Measurements from ENCODE around the gene CRYGN. TPM values are rescaled to one million over a fixed set of nuclear protein-coding genes. Genes with fewer than 3 reads are reported as not detected.
A peak's percentile ranks its signal among the peaks of the same experiment; 100 is the strongest.

CRYGN gene, protein sequence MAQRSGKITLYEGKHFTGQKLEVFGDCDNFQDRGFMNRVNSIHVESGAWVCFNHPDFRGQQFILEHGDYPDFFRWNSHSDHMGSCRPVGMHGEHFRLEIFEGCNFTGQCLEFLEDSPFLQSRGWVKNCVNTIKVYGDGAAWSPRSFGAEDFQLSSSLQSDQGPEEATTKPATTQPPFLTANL
- total RNA-seq (2014; rRNA removed; shearing (Covaris generic)): not detected in 2 replicates

GRCh38 chr7:151439855-151440798, at the start of gene CRYGN:
Gene CRYGN (minus strand): TSS chr7:151440141. CDS start chr7:151439917, 224 bp downstream.
- DNase-seq (ENCODE audit: low read depth): no peak

GRCh38 chr7:151489498-151489897, 49.6 kb upstream of the CRYGN start:
- DNase-seq (ENCODE audit: low read depth): no peak

DNA sequence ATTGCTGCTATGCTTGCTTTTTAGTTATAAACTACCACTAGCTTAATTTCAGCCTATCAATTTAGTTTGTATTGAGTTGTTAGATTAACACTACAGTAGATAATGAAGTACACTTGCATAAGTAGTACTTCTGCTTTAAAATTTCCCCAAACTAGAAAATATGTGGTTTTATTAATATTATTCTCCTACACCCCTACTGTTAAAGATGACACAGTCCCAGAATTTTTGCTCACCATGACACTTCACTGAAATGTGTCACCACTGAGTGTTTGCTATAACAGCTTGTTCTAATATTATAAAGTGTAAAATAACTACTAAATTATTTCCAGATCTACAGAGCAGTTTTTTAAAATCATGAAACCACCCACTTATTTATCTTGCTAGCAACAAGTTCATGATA, 48.2 kb upstream of the CRYGN start:
- no peak for DNase-seq (ENCODE audit: low read depth)

- no peak for DNase-seq (ENCODE audit: low read depth)
These were observed 47.3 kb upstream of the CRYGN start for GRCh38 chr7:151487228-151487627.

DNA sequence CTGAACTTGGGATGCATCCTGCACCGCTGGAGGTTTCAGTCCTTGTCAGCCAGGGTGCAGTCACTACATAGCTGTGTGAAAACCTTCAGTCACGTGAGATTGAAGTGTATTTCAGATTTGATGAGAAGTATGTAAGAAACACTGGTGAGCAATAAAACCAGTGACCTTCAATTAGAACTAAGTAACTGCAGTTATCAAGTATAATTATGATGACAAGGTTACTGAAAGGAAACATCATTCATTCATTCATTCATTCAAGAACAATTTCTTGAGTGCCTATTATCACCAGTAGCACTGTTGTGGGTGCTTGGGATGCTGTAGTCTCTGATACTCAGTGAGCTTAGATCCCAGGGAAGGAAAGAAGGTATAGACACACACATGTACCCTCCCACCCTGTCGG, 46.1 kb upstream of the CRYGN start:
- DNase-seq (ENCODE audit: low read depth): no peak

DNA sequence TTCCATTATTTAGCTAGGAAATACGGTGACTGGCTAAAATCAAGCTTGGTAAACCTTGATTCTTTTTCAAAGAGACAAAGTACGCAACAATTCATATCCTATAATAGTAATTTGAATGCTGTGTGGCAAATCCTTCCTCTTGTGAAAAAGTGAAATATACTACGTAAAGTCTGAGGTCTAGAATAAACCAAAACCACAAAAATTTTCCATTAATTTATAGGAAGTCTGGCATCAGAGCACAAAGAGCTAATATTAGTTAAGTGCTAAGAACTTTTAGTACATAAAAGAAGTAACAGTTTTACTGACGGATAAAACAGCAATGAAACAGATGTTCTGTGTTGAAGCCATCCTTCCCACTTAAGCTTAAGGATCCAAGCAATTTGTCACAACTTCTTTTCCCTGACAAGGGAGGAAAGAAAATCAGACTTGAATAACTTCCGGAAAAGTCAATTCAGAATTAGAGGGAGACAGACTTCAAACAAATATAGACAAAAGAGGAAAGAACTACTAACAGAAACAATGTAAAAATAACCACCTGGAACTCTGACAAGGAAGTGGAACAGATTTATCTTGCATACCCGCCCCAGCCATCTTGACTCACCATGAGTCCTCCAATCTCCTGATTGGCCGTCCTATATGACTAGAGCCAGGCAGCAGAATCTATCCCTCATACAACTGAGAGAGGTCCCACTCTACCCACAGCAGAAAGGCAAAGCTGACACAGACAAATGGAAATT, 45.2 kb upstream of the CRYGN start:
- DNase-seq (ENCODE audit: low read depth): peak; percentile 82

GRCh38 chr7:151483711-151483983, 43.7 kb upstream of the CRYGN start:
- DNase-seq (ENCODE audit: low read depth): no peak

- DNase-seq (ENCODE audit: low read depth): no peak
These were observed 43.2 kb upstream of the CRYGN start for GRCh38 chr7:151482883-151483710.

DNA sequence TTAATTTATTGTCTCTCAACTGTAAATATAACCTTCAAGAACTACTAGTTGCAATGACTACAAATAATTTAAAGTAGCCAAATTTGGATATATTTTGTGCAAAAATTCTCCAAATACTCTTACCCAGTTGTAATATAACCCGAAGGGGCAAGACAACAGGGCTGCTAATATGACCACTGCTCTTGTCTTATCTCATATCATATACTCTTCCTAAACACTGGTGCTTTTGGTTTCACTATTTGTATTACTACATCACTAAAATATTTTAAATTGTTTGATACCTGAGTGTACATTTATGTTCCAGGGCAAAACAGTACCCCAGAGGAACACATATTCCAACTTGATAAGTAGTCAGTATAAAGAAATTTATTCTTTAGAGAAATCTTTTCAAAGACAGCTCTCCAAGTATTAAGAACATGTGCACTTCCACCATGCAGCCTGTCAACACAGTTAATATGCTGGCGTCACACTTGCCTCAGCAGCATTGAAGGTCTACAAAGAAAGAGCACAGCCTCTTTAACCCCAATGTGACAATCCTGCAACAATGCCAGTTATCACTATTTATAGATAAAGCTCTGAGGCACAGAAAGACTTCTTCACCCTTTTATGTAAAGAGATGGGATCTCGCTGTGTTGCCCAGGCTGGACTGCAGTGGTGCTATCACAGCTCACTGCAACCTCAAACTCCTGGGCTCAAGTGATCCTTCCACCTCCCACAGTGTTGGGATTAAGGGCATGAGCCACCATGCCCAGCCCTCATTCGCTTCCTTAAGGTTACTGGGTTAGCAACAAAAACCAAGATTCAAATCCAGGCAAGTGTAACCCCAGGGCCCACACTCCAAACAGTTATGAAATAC, 41.9 kb upstream of the CRYGN start:
- no peak for DNase-seq (ENCODE audit: low read depth)

GRCh38 chr7:151477867-151478266, 37.9 kb upstream of the CRYGN start:
- no peak for DNase-seq (ENCODE audit: low read depth)

- DNase-seq (ENCODE audit: low read depth): no peak
These were observed 32.9 kb upstream of the CRYGN start for GRCh38 chr7:151472644-151473380.

DNA sequence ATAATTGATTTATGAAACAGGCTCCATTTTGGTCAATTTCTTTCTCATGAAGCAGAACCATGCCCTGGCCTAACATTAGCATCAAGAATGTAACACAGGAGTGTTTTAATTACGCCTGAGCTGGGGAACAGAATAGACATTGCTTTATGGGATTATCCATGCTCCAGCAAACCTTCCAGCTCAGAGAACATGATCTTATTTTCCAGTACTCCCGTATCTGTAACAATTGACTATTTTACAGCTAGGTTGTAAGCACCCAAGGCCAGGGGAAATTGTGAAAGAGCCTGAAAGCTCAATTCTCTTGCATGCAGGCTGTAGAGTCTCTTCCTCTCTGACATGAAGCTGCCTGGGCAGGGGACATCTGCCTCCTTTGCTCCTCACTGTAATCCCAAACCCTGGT, 30.8 kb upstream of the CRYGN start:
- no peak for DNase-seq (ENCODE audit: low read depth)

- DNase-seq (ENCODE audit: low read depth): no peak
These were observed 29.3 kb upstream of the CRYGN start for GRCh38 chr7:151469281-151469680.

GRCh38 chr7:151468217-151469018, 28.5 kb upstream of the CRYGN start:
- no peak for DNase-seq (ENCODE audit: low read depth)

- no peak for DNase-seq (ENCODE audit: low read depth)
These were observed 25.2 kb upstream of the CRYGN start for GRCh38 chr7:151465169-151465568.

GRCh38 chr7:151462306-151462779, 22.4 kb upstream of the CRYGN start:
- peak; percentile 36 for DNase-seq (ENCODE audit: low read depth)

DNA sequence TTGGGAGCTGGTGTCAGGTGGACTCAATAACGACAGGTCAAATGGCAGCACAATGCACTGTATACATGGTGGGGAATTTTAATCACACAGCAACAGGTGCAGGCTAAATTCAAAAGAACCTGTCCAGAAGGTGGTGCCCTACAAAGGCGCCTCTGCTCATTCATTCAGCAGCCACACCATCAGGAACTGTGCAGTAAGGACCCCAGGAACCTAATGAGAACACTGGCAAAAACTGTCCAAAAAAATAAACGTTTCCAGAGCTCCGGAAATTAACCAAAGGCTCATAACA, 21.9 kb upstream of the CRYGN start:
- no peak for DNase-seq (ENCODE audit: low read depth)

DNA sequence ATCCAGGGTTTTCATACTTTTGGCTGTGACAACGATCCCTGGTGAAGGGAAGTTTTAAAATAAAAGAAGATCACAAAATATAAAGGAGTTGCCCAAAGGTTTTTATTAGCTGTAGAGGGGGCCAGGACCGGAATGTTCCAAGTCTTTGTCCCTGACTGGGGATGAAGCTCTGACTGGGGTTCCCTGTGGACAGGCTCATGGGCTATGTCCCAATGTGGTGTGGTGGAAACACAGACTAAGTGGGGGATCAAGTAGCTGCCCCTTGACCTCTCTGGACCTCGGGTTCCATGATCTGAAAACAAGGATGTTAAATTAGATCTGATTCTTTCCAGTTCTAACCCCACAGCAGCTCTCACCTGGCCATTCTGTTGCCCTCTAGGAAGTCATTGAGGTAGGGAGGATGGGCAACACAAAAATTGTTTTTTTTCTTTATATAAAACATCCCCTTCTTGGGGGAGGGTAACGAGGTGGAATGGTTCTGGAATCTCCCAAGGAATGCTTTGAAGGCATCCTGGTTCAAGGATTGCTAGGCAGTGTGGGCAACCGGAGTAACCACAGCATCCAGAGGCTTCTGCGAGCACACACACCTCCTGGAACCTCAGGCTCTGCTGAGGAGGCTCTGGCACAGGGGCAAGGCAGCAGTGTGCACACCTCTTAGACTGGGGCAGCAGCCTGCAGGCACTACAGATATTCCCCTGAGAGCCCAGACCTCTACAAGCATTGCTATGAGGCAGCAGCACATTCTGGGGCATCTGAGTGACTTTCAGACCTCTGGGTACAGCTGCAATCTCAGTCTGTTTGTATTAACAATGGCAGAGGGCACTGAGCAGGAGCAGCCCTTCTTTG, 21.4 kb upstream of the CRYGN start:
- peak; percentile 48 for DNase-seq (ENCODE audit: low read depth)
